GM23338 (cell line): ENCODE data around the gene SAFB. TPM values are rescaled to one million over a fixed set of nuclear protein-coding genes. Genes with fewer than 3 reads are reported as not detected.

Experiments used
- ATAC-seq: fragments of 200-7000 bp; cut with Tn5 transposase; 3 replicates; pipeline ENCODE4 v1.9.1; 2020
- DNase-seq: peaks from one replicate; pipeline ENCODE4 v3.0.0-alpha.2; 2015; ENCODE audit warnings: low spot score
- H2AFZ ChIP-seq: fragments of 200-600 bp; sonication (generic); 2 replicates; pipeline ENCODE4 v1.8.0; 2016; ENCODE audit warnings: antibody characterized with exemption, mild to moderate bottlenecking, moderate library complexity
- H3F3A ChIP-seq: fragments of 200-600 bp; sonication (generic); replicated peaks from 2 replicates; pipeline ENCODE4 v1.8.0; 2017; ENCODE audit warnings: antibody characterized with exemption, mixed run types, low read depth
- H3K27ac ChIP-seq: fragments of 200-600 bp; sonication (generic); 2 replicates; pipeline ENCODE4 v1.6.1; 2016; ENCODE audit warnings: low read depth
- H3K27me3 ChIP-seq: fragments of 200-600 bp; sonication (generic); 2 replicates; pipeline ENCODE4 v1.8.0; 2016; ENCODE audit warnings: mild to moderate bottlenecking, mixed run types, moderate library complexity; ENCODE audit not compliant: insufficient read depth
- H3K36me3 ChIP-seq: fragments of 200-600 bp; sonication (generic); 2 replicates; pipeline ENCODE4 v1.8.0; 2016; ENCODE audit warnings: mild to moderate bottlenecking; ENCODE audit not compliant: insufficient read depth
- H3K4me1 ChIP-seq: fragments of 200-600 bp; sonication (generic); 2 replicates; pipeline ENCODE4 v1.8.0; 2016; ENCODE audit warnings: mild to moderate bottlenecking, moderate library complexity; ENCODE audit not compliant: insufficient read depth
- H3K4me2 ChIP-seq: fragments of 200-600 bp; sonication (generic); 2 replicates; pipeline ENCODE4 v1.7.1; 2017; ENCODE audit warnings: mixed run types
- H3K4me3 ChIP-seq: fragments of 200-600 bp; sonication (generic); 2 replicates; pipeline ENCODE4 v1.6.1; 2016; ENCODE audit warnings: mixed run types
- H3K79me2 ChIP-seq: fragments of 200-600 bp; sonication (generic); replicated peaks from 2 replicates; pipeline ENCODE4 v1.8.0; 2017; ENCODE audit warnings: mild to moderate bottlenecking; ENCODE audit not compliant: insufficient read depth
- H3K9me2 ChIP-seq: fragments of 200-600 bp; sonication (generic); 2 replicates; pipeline ENCODE4 v1.8.0; 2017; ENCODE audit not compliant: insufficient read depth
- H4K20me1 ChIP-seq: fragments of 200-600 bp; sonication (generic); replicated peaks from 2 replicates; pipeline ENCODE4 v1.8.0; 2017; ENCODE audit warnings: mild to moderate bottlenecking; ENCODE audit not compliant: insufficient read depth
- H3K27ac Mint-ChIP-seq: 2 replicates; pipeline ENCODE4 v1.8.0; 2020; ENCODE audit warnings: inconsistent platforms, mild to moderate bottlenecking, moderate library complexity, mixed read lengths
- H3K27me3 Mint-ChIP-seq: 3 replicates; pipeline ENCODE4 v1.8.0; 2022; ENCODE audit warnings: low read depth, mild to moderate bottlenecking, moderate library complexity, mixed read lengths, inconsistent platforms; ENCODE audit not compliant: insufficient read depth, poor library complexity
- H3K36me3 Mint-ChIP-seq: 3 replicates; pipeline ENCODE4 v1.8.0; 2021; ENCODE audit warnings: low read depth, mild to moderate bottlenecking, inconsistent platforms, moderate library complexity, mixed read lengths
- H3K4me1 Mint-ChIP-seq: 3 replicates; pipeline ENCODE4 v1.8.0; 2020; ENCODE audit warnings: mild to moderate bottlenecking, inconsistent platforms, mixed read lengths
- H3K4me3 Mint-ChIP-seq: 3 replicates; pipeline ENCODE4 v1.8.0; 2021; ENCODE audit warnings: moderate library complexity, mild to moderate bottlenecking, inconsistent platforms, mixed read lengths
- H3K9me3 Mint-ChIP-seq: 3 replicates; pipeline ENCODE4 v1.8.0; 2020; ENCODE audit warnings: moderate library complexity, mild to moderate bottlenecking, inconsistent platforms, mixed read lengths
- CREB1 ChIP-seq: fragments of 250-450 bp; sonication (Bioruptor Pico); IDR thresholded peaks from 2 replicates; pipeline ENCODE4 v1.5.0; 2020; ENCODE audit warnings: low read depth, mild to moderate bottlenecking, moderate library complexity
- CTCF ChIP-seq, 2 experiments: fragments of 200-600 bp in 1 of 2; sonication (generic) in 1 of 2; conservative IDR thresholded peaks; 2 replicates each; pipeline versions ENCODE4 v1.5.1 to v1.6.1; 2016 to 2017; ENCODE audit warnings: antibody characterized with exemption in 2 of 2, low read depth in 2 of 2, mild to moderate bottlenecking in 2 of 2, moderate library complexity in 1 of 2
- ETS1 ChIP-seq: IDR thresholded peaks from 2 replicates; pipeline ENCODE4 v1.6.1; 2016; ENCODE audit warnings: antibody characterized with exemption
- EZH2 ChIP-seq: fragments of 200-600 bp; sonication (generic); IDR thresholded peaks from one replicate; pipeline ENCODE4 v1.8.0; 2017; ENCODE audit warnings: antibody characterized with exemption, mild to moderate bottlenecking, low read depth; ENCODE audit not compliant: unreplicated experiment
- NANOG ChIP-seq: IDR thresholded peaks from 2 replicates; pipeline ENCODE4 v1.6.1; 2016; ENCODE audit warnings: antibody characterized with exemption, borderline replicate concordance
- POLR2AphosphoS5 ChIP-seq: IDR thresholded peaks from 2 replicates; pipeline ENCODE4 v1.6.1; 2016; ENCODE audit warnings: antibody characterized with exemption, low read depth
- REST ChIP-seq: IDR thresholded peaks from one replicate; pipeline ENCODE4 v1.6.1; 2018; ENCODE audit warnings: antibody characterized with exemption; ENCODE audit not compliant: unreplicated experiment
- STAT1 ChIP-seq: IDR thresholded peaks from one replicate; pipeline ENCODE4 v1.6.1; 2016; ENCODE audit warnings: antibody characterized with exemption; ENCODE audit not compliant: unreplicated experiment
- ZNF462 ChIP-seq: fragments of 250-450 bp; sonication (Bioruptor Pico); IDR thresholded peaks from 2 replicates; pipeline ENCODE4 v1.5.0; 2020; ENCODE audit warnings: mild to moderate bottlenecking, moderate library complexity
- polyA plus RNA-seq: library from polyadenylated mRNA; unstranded; fragments of >200 nt; fragmentation: Nextera tagmentation; extraction: Ambion mirVana; gene quantifications from 2 replicates; pipeline ENCODE4 v1.2.1, GENCODE V29; 2016
- total RNA-seq: library from RNA; depleted of rRNA; stranded (reverse); fragments of >200 nt; shearing (Covaris generic); gene quantifications from 2 replicates; pipeline ENCODE4 v1.2.3, GENCODE V29; 2014

The SAFB gene
- total and polyA plus RNA-seq, 2 experiments from 2014 or later = 85.2 to 109 TPM

- no peak for TF ChIP-seq NANOG
- TF ChIP-seq CREB1 = no peak
- no peak for TF ChIP-seq ETS1
- Histone ChIP-seq H3K27ac (no peak overlapping the region), H3K9me2 (no peaks in the 10 kb centered on the region), H3F3A (0 out of 2 replicates have a peak, but pooled peaks cover 5% of the 10 kb centered on the region), H3K79me2 (no peaks in the 10 kb centered on the region), H2AFZ (no peak overlapping the region), H3K4me3 (no peak overlapping the region), H4K20me1 (no peaks in the 10 kb centered on the region; the same call in none of the 2 replicates), H3K4me1 (no peaks in the 10 kb centered on the region; the same call in 1 of the 2 replicates), H3K4me2 (no peak overlapping the region), H3K36me3 (no peaks in the 10 kb centered on the region), H3K27me3 (no peaks in the 10 kb centered on the region)
- H3K9me3 Mint-ChIP-seq = no peaks in the 10 kb centered on the region
- DNase-seq = no peak
- peaks cover 30% of the 10 kb centered on the region for H3K27me3 Mint-ChIP-seq
- ATAC-seq = no peak
- H3K36me3 Mint-ChIP-seq = peaks cover 17% of the 10 kb centered on the region
- H3K4me3 Mint-ChIP-seq = no peak overlapping the region
- H3K27ac Mint-ChIP-seq = no peak overlapping the region
- peaks cover 13% of the 10 kb centered on the region for H3K4me1 Mint-ChIP-seq
Observed at GRCh38 chr19:5676105-5676771, 53.4 kb downstream of the SAFB start.

GRCh38 chr19:5676772-5677105 is 53.9 kb downstream of the SAFB start:
- ATAC-seq = no peak
- Mint-ChIP-seq H3K27ac (no peak overlapping the region), H3K4me3 (no peak overlapping the region), H3K4me1 (peaks cover 17% of the 10 kb centered on the region), H3K36me3 (peaks cover 14% of the 10 kb centered on the region), H3K9me3 (no peaks in the 10 kb centered on the region), H3K27me3 (peaks cover 33% of the 10 kb centered on the region)
- no peak overlapping the region for H3K4me2 ChIP-seq
- no peaks in the 10 kb centered on the region for H3K27me3 ChIP-seq
- peaks cover 3% of the 10 kb centered on the region for H3K9me2 ChIP-seq
- no peaks in the 10 kb centered on the region for H3K36me3 ChIP-seq
- 0 out of 2 replicates have a peak, but pooled peaks cover 4% of the 10 kb centered on the region for H3F3A ChIP-seq
- no peak overlapping the region for H3K4me3 ChIP-seq
- no peak overlapping the region for H2AFZ ChIP-seq
- no peaks in the 10 kb centered on the region; the same call in none of the 2 replicates for H4K20me1 ChIP-seq
- DNase-seq = no peak
- H3K4me1 ChIP-seq = no peaks in the 10 kb centered on the region; the same call in 1 of the 2 replicates
- H3K79me2 ChIP-seq = no peaks in the 10 kb centered on the region
- H3K27ac ChIP-seq = no peak overlapping the region
- TF ChIP-seq NANOG (no peak), STAT1 (no peak), POLR2AphosphoS5 (no peak), ZNF462 (CRISPR knock-in tag) (no peak), CTCF (conservative IDR thresholded peaks at IDR 0.05; ENCODE audit: low read depth in 2 of 2) (no peak), EZH2 (no peak), REST (no peak)
